HG03457 (cell line): Measurements from ENCODE around the gene TNRC18.
"Not testable (repeated sequence)": the region's sequence is repeated elsewhere in the genome, so short reads cannot be mapped to it uniquely, and the experiment has no call there.

Experiments used
- ATAC-seq: cut with Tn5 transposase; IDR thresholded peaks from one replicate; pipeline ENCODE4 v1.9.1; 2021; ENCODE audit warnings: moderate number of reproducible peaks; ENCODE audit not compliant: unreplicated experiment

TNRC18 gene

GRCh38 chr7:5278766-5279165, 144.9 kb downstream of the TNRC18 start:
- ATAC-seq, result no peak

GRCh38 chr7:5276611-5277010, 147.0 kb downstream of the TNRC18 start:
- no peak for ATAC-seq

GRCh38 chr7:5276123-5276522, 147.5 kb downstream of the TNRC18 start:
- ATAC-seq, result not testable (repeated sequence)

GRCh38 chr7:5275510-5275909, 148.1 kb downstream of the TNRC18 start:
- not testable (repeated sequence) for ATAC-seq

GRCh38 chr7:5274985-5275431, 148.6 kb downstream of the TNRC18 start:
- not testable (repeated sequence) for ATAC-seq

- no peak for ATAC-seq
Observed at GRCh38 chr7:5274441-5274840, 149.2 kb downstream of the TNRC18 start.

GRCh38 chr7:5273831-5274405, 149.7 kb downstream of the TNRC18 start:
- ATAC-seq, result not testable (repeated sequence)

GRCh38 chr7:5270788-5271187, 152.8 kb downstream of the TNRC18 start:
- no peak for ATAC-seq

GRCh38 chr7:5269992-5270657, 153.5 kb downstream of the TNRC18 start:
- ATAC-seq, result not testable (repeated sequence)

GRCh38 chr7:5267829-5268228, 155.8 kb downstream of the TNRC18 start:
- ATAC-seq, result not testable (repeated sequence)

- ATAC-seq, result no peak
Observed at GRCh38 chr7:5266191-5267028, 157.2 kb downstream of the TNRC18 start.

GRCh38 chr7:5265320-5266190, 158.1 kb downstream of the TNRC18 start:
- no peak for ATAC-seq

GRCh38 chr7:5263066-5263465, 160.6 kb downstream of the TNRC18 start:
- not testable (repeated sequence) for ATAC-seq

- not testable (repeated sequence) for ATAC-seq
Observed at GRCh38 chr7:5260530-5261068, 163.0 kb downstream of the TNRC18 start.
